B cell (primary cell): ENCODE measurements around the gene TRIM15.

Source experiments
- EZH2 ChIP-seq: IDR thresholded peaks from 2 replicates; pipeline ENCODE4 v1.6.1; 2012; ENCODE audit warnings: borderline replicate concordance, low read depth, mild to moderate bottlenecking, moderate library complexity, low read length; ENCODE audit not compliant: insufficient read depth, poor library complexity, severe bottlenecking
- TF ChIP-seq, protein P1 (sequence below): fragments of 200-600 bp; IDR thresholded peaks from one replicate; pipeline ENCODE4 v1.8.0; 2022; ENCODE audit warnings: antibody characterized with exemption, mild to moderate bottlenecking

- TF ChIP-seq, protein P1, sequence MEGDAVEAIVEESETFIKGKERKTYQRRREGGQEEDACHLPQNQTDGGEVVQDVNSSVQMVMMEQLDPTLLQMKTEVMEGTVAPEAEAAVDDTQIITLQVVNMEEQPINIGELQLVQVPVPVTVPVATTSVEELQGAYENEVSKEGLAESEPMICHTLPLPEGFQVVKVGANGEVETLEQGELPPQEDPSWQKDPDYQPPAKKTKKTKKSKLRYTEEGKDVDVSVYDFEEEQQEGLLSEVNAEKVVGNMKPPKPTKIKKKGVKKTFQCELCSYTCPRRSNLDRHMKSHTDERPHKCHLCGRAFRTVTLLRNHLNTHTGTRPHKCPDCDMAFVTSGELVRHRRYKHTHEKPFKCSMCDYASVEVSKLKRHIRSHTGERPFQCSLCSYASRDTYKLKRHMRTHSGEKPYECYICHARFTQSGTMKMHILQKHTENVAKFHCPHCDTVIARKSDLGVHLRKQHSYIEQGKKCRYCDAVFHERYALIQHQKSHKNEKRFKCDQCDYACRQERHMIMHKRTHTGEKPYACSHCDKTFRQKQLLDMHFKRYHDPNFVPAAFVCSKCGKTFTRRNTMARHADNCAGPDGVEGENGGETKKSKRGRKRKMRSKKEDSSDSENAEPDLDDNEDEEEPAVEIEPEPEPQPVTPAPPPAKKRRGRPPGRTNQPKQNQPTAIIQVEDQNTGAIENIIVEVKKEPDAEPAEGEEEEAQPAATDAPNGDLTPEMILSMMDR: no peak
- TF ChIP-seq EZH2: no peak
Observed at GRCh38 chr6:30204116-30204515, 40.8 kb downstream of the TRIM15 start.
